Loucy (cell line): ENCODE measurements around the gene SNAI1.

Experiments used
- CTCF ChIP-seq: fragments of 200-600 bp; sonication (generic); conservative IDR thresholded peaks from 2 replicates; pipeline ENCODE4 v1.5.1; 2014; ENCODE audit warnings: mild to moderate bottlenecking, antibody characterized with exemption, low read length
- EZH2phosphoT487 ChIP-seq: fragments of 200-600 bp; IDR thresholded peaks from 2 replicates; pipeline ENCODE4 v1.6.1; 2018; ENCODE audit warnings: antibody characterized with exemption, mild to moderate bottlenecking, moderate library complexity, borderline replicate concordance

- TF ChIP-seq CTCF = no peak
- no peak for TF ChIP-seq EZH2phosphoT487
Observed at GRCh38 chr20:50003253-50003656, 20.5 kb downstream of the SNAI1 start.
